Measurements from ENCODE around the gene TTYH2. TPM values are rescaled to one million over a fixed set of nuclear protein-coding genes. Genes with fewer than 3 reads are reported as not detected.

TTYH2 gene
- total and polyA plus RNA-seq, 2 of the 4 experiments (the other 2 are of a cell fraction): 2.3 to 6.8 TPM

DNA sequence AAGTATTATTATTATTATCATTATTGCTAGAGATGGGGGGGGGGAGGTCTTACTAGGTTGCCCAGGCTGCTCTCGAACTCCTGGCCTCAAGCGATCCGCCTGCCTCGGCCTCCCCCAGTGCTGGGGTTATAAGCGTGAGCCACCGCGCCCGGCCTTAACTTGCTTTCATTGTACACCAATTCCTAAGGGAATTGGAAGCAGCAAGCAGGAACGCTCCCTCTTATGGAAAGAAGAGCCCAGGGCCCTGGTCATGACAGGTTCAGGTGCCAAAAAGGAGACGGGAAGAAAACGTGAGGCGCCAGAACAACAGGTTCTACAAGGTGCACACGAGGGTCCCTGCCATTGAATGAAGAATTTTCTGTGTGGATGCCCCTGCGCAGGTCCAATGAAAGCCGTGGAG, 10.4 kb upstream of the TTYH2 start:
- H2AK5ac ChIP-seq (ENCODE audit: low read depth, low read length): no peak overlapping the region
- POLR2A ChIA-PET (ENCODE audit: unreplicated experiment): no interaction called here
- ATAC-seq (ENCODE audit: low read depth) (no peak), DNase-seq (no peak)
- H2BK120ac ChIP-seq (ENCODE audit: low read depth, low read length): no peak overlapping the region
- H3K23ac ChIP-seq (ENCODE audit: low read depth, low read length): no peak overlapping the region
- H2AFZ ChIP-seq (replicated peaks; ENCODE audit: low read length, poor library complexity): peak overlapping the region; percentile 82
- peaks cover 8 to 19% of the 10 kb centered on the region in 2 experiments for H3K79me1 ChIP-seq (ENCODE audit: low read depth in 1 of 2, low read length in 2 of 2)
- in situ Hi-C loops (cut with MboI; ENCODE audit: low sequenced_read_pairs) (loop anchor here (25.0 kb wide), 1 partner anchor 659 kb away; the partner anchor contains the start of genes FDXR and GRIN2C), intact Hi-C loops (cut with micrococcal nuclease) (loop anchor here (1.0 kb wide), 1 partner anchor 774 kb away; no protein-coding TSS in a partner anchor), dilution Hi-C loops (cut with HindIII; ENCODE audit: low sequenced_read_pairs, unreplicated experiment) (no loop called here)
- no peaks in the 10 kb centered on the region for H3K9me1 ChIP-seq (ENCODE audit: insufficient read depth, low read length)
- H3K9ac ChIP-seq (ENCODE audit: low read depth, low read length): no peak overlapping the region
- H4K8ac ChIP-seq (ENCODE audit: low read depth in 2 of 2, low read length in 2 of 2): peak overlapping the region in 1 of 2 experiments; percentile 29; a peak in 1 of 4 replicates
- H2AK9ac ChIP-seq (replicated peaks; ENCODE audit: low read depth, low read length, poor library complexity): no peak overlapping the region
- 15% methylated on average over 11 of the region's 15 CpGs; no CpG with 5 or more reads in 1 of the 2 experiments for WGBS, 2 experiments (ENCODE audit: extremely low coverage in 2 of 2, insufficient read length in 1 of 2)
- peaks cover 15% of the 10 kb centered on the region for H3K36me3 ChIP-seq (ENCODE audit: control insufficient read depth, insufficient read depth, low read length)
- CTCF ChIA-PET: interaction anchor here (1.2 to 1.7 kb wide), 4 partner anchors 10 to 16 kb away, joined by 3 to 6 read pairs (median 4); partner anchors contain the start of gene TTYH2
- no peak overlapping the region for H3K27ac ChIP-seq (ENCODE audit: insufficient read depth, low read length)
- no TSS peak for BruUV-seq (replicated peaks)
- H2BK20ac ChIP-seq (ENCODE audit: low read depth, low read length): no peak overlapping the region
- no peak overlapping the region for H3K18ac ChIP-seq (ENCODE audit: low read depth, low read length)
- H4K5ac ChIP-seq (ENCODE audit: low read depth, low read length): no peak overlapping the region
- no peak overlapping the region for H2BK15ac ChIP-seq (ENCODE audit: low read depth, low read length)
- H4K20me1 ChIP-seq (ENCODE audit: insufficient read depth, low read length): peaks cover 43% of the 10 kb centered on the region
- H2BK5ac ChIP-seq (ENCODE audit: low read depth, low read length, poor library complexity, severe bottlenecking): no peak overlapping the region
- H3K14ac ChIP-seq (replicated peaks; ENCODE audit: low read depth, low read length): no peak overlapping the region
- H3K4me3 ChIP-seq (ENCODE audit: insufficient read depth, low read depth, low read length): no peak overlapping the region
- no peak overlapping the region for H4K91ac ChIP-seq (ENCODE audit: insufficient read depth, low read depth, low read length)
- H3K4me1 ChIP-seq (ENCODE audit: control insufficient read depth, insufficient read depth, low read length): peaks cover 5% of the 10 kb centered on the region
- TF ChIP-seq MAFK (IDR thresholded peaks at IDR 0.05; ENCODE audit: low read depth, low read length) (no peak), CEBPB (IDR thresholded peaks at IDR 0.05; ENCODE audit: low read depth, low read length) (no peak), FOS (IDR thresholded peaks at IDR 0.05; ENCODE audit: low read depth, low read length) (no peak)
- TF ChIP-seq, protein P1, sequence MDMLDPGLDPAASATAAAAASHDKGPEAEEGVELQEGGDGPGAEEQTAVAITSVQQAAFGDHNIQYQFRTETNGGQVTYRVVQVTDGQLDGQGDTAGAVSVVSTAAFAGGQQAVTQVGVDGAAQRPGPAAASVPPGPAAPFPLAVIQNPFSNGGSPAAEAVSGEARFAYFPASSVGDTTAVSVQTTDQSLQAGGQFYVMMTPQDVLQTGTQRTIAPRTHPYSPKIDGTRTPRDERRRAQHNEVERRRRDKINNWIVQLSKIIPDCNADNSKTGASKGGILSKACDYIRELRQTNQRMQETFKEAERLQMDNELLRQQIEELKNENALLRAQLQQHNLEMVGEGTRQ (IDR thresholded peaks at IDR 0.05; ENCODE audit: low read depth, low read length): no peak
- TF ChIP-seq, protein P2, sequence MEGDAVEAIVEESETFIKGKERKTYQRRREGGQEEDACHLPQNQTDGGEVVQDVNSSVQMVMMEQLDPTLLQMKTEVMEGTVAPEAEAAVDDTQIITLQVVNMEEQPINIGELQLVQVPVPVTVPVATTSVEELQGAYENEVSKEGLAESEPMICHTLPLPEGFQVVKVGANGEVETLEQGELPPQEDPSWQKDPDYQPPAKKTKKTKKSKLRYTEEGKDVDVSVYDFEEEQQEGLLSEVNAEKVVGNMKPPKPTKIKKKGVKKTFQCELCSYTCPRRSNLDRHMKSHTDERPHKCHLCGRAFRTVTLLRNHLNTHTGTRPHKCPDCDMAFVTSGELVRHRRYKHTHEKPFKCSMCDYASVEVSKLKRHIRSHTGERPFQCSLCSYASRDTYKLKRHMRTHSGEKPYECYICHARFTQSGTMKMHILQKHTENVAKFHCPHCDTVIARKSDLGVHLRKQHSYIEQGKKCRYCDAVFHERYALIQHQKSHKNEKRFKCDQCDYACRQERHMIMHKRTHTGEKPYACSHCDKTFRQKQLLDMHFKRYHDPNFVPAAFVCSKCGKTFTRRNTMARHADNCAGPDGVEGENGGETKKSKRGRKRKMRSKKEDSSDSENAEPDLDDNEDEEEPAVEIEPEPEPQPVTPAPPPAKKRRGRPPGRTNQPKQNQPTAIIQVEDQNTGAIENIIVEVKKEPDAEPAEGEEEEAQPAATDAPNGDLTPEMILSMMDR (conservative IDR thresholded peaks at IDR 0.05; ENCODE audit: low read depth, low read length): no peak
- TF ChIP-seq, protein P3, sequence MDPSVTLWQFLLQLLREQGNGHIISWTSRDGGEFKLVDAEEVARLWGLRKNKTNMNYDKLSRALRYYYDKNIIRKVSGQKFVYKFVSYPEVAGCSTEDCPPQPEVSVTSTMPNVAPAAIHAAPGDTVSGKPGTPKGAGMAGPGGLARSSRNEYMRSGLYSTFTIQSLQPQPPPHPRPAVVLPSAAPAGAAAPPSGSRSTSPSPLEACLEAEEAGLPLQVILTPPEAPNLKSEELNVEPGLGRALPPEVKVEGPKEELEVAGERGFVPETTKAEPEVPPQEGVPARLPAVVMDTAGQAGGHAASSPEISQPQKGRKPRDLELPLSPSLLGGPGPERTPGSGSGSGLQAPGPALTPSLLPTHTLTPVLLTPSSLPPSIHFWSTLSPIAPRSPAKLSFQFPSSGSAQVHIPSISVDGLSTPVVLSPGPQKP (IDR thresholded peaks at IDR 0.05; ENCODE audit: borderline replicate concordance, low read depth, low read length): no peak
- H3K4ac ChIP-seq (ENCODE audit: low read depth, low read length): no peak overlapping the region
- H3K27me3 ChIP-seq (ENCODE audit: control insufficient read depth, insufficient read depth, low read length): peaks cover 9% of the 10 kb centered on the region
- no peaks in the 10 kb centered on the region for H3K9me3 ChIP-seq (ENCODE audit: control insufficient read depth, insufficient read depth, low read length)
- no peak overlapping the region; the same call in 1 of the 2 replicates for H3K4me2 ChIP-seq (ENCODE audit: low read depth, low read length)
- H3K56ac ChIP-seq (ENCODE audit: extremely low read depth, insufficient read depth, low read length): no peak overlapping the region
